ENCODE data around the gene MAPKAP1.

DNA sequence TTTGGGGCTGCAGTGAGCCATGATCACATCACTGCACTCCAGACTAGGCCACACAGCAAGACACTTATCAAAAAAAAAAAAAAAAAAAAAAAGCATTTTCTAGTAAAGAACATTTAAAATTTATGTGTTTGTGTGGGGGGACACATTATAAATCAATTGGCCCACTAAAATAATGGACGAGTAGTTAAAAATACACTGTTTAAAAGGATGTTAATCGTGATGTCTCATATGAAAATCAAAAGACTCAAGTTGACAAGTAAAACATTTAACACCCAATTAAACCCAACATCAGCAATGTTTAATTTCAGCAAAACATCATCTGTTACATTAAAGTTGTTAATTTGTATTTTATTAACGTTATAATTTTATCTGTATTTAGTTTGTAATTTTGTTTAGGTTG, 152.3 kb downstream of the MAPKAP1 start:
- TF ChIP-seq, protein P1, sequence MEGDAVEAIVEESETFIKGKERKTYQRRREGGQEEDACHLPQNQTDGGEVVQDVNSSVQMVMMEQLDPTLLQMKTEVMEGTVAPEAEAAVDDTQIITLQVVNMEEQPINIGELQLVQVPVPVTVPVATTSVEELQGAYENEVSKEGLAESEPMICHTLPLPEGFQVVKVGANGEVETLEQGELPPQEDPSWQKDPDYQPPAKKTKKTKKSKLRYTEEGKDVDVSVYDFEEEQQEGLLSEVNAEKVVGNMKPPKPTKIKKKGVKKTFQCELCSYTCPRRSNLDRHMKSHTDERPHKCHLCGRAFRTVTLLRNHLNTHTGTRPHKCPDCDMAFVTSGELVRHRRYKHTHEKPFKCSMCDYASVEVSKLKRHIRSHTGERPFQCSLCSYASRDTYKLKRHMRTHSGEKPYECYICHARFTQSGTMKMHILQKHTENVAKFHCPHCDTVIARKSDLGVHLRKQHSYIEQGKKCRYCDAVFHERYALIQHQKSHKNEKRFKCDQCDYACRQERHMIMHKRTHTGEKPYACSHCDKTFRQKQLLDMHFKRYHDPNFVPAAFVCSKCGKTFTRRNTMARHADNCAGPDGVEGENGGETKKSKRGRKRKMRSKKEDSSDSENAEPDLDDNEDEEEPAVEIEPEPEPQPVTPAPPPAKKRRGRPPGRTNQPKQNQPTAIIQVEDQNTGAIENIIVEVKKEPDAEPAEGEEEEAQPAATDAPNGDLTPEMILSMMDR (IDR thresholded peaks at IDR 0.05) = no peak
- no peak for TF ChIP-seq POLR2AphosphoS5 (IDR thresholded peaks at IDR 0.05; ENCODE audit: insufficient read depth in 1 of 2, low read depth in 1 of 2)
- no peak for TF ChIP-seq POLR2A (IDR thresholded peaks at IDR 0.05)

All from vagina (tissue), 2 donors.